Activated CD8-positive, alpha-beta memory T cell treated with anti-CD3 and anti-CD28 coated beads, Interleukin-2, amount 50 U/mL, for 24 hours (primary cell): ENCODE measurements around the gene S100P.
"Not testable (repeated sequence)": the region's sequence is repeated elsewhere in the genome, so short reads cannot be mapped to it uniquely, and the experiment has no call there.

Experiments used
- DNase-seq: peaks from one replicate; pipeline ENCODE4 v3.0.0-alpha.2; 2020; ENCODE audit errors: extremely low read depth

The S100P gene

GRCh38 chr4:6673191-6673659 is 20.5 kb upstream of the S100P start:
- DNase-seq, result not testable (repeated sequence)

DNA sequence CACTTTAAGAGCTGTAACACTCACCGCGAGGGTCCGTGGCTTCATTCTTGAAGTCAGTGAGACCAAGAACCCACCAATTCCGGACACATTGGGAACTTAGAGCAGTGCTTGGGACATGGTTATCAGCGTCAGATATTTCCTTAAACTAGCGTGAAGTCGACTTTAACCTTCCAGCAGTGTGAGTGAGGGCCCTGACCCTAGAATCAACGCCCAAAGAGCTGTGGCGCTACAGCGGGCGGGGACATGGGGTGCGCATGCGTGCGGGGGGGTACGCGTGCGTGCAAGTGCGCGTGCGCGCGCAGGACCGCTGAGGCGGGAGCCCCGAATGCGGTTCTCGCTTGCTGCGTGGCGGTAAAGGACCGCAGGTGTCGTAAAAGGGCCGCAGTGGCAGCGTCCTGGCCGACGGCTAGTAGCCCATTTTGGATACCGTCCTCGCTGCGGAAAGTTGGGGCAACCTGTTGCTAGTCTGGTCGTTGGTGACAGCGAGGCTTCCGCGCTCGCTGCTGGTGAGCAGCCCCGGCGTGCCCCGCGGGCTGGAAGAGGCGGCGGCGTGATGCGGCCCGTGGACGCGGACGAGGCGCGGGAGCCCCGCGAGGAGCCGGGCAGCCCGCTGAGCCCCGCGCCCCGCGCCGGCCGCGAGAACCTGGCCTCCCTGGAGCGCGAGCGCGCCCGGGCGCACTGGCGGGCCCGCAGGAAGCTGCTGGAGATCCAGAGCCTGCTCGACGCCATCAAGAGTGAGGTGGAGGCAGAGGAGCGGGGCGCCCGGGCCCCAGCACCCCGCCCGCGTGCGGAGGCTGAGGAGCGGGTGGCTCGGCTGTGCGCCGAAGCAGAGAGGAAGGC is 19.8 kb upstream of the S100P start:
- peak; percentile 85 for DNase-seq

GRCh38 chr4:6674500-6675149 is 19.1 kb upstream of the S100P start:
- DNase-seq, result no peak

- DNase-seq, result no peak
Measured at GRCh38 chr4:6676722-6677558, 16.7 kb upstream of the S100P start.

- no peak for DNase-seq
Measured at GRCh38 chr4:6680372-6681034, 13.2 kb upstream of the S100P start.

DNA sequence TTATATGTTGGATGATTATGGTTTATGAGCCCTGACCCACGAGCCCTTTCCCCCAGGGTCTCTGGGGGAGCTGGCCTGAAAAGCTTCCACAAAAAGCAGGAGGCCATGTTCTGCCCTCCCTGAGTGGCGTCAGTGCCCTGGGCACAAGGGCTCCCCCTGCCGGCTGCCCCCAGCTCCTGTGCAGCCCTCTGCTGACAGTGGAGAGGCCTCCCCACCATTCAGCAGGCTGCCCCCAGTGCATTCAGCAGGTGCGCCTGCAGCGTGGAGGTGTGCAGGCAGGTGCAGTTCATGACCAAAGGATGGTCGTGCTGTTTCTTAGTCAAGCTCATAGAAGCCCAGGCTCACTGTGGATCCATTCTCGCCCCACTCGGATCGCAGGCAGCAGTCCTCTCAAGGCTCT is 12.5 kb upstream of the S100P start:
- no peak for DNase-seq

DNA sequence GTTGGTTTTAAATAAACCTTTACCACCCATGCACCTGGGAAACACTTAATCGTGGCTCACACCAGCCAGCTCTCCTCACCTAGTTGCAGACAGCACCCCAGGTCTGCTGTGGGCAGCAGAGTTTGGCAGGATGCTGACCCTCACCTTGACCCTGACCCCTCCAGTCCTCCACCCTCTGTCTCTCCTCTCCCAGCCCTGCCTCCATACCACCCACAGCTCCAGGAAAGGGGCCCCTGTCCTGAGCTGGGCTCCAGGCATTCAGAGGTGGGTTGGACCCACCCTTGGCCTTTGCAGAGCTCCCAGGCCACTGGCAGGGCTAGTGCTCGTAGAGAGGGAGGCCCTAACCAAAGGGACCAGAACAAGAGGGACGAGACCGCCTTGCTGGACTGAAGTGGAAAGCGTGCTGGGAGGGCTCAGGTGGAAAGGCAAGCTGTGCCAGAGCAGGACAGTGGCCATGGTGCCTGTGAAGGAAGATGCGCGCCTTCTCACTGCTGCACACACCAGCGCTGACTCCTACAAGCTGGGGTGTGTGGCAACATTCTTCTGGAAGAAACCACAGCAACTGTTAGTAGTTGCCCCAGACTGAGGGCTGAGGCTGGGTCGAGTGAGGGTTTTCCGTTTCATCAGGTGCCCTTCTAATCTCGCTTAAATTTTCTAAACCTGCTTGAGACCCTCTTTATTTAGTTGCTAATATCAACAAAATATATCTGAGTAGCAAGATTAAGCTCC is 10.7 kb upstream of the S100P start:
- no peak for DNase-seq

DNA sequence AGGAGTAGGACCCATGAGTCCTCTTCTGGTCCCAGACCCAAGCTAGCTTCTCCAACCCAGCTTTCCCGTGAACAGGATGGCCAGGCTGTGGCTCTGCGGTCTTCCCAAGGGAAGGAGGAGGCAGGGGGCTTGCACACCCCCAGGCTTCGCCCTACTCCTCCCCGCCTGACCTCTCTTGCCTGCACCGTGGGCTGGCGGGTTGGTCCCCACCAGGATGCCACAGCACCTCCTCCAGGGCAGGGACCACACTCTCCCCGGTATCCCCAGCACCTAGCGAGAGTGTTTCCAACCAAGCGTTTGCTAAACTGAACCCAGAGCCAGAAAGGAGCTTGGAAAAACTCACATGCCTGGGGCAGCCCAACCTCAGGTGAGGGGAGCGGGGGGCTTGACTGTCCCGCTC is 9.0 kb upstream of the S100P start:
- DNase-seq, result no peak

DNA sequence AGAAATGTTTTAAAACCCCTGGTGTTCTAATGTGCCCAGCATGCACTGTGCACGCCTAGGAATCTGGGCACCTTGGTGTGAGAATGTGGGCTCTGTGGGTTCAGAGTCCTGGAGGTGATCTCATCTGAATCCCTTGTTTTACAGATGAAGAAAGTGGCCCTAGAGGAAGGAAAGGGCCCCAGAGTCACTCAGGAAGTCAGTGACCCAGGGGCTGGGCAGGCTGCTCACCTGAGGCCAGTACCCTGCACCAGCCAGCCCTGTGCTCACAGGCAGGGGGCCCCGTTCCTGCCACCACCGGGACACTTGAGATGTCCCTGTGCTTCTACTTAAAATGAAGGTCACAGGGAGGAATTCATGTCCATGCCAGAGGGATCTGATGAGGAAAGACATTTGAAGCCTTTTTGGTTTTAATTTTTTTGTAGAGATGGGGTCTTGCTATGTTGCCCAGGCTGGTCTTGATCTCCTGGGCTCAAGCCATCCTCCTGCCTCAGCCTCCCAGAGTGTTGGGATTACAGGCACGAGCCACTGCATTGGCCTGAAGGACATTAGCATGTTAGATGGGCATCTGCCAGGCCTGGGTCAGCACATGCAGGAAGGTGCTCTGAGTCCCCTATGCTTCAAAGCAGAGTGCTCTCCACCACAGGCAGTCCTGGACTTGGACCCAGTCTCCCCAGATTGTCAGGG is 7.4 kb upstream of the S100P start:
- no peak for DNase-seq

DNA sequence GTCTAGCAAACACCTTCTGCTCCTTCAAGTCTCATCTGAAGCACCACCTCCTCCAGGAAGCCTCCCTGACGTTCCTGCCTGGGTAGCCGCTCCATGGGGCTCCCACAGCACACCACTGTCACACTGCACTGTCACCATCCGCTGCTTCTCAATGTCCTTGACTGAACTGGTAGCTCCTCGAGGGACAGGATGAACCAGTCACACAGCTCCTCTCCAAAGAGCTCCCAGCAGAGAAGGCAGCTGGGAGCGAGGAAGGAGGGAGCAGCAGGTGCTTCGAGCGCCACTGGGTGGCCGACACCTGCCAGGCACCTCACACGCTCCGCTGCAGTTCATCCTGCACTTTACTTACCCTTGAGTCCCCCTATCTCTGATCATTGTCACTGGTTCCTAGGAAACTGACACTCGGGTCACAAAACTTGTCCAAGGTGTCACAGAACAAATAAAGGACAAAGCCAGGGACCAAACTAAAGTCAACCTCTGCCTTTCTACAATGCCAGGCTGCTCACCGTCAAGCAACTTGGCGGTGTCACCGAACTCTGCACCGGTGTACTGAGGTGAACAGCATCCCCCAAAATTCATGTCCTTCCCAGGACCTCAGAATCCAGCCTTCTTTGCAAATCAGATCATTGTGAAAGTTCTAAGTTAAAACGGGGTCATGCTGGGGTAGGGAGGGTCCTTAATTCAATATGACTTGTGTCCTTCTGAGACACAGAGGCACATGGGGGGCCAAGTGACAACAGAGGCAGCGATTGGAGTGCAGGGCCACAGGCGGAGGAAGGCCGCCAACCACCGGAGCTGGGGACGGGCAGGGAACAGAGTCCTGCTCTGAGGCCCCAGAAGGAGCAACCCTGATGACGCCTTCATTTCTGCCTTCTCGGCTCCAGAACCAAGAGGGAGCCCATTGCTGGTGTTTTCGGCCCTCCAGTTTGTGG is 5.5 kb upstream of the S100P start:
- no peak for DNase-seq

DNA sequence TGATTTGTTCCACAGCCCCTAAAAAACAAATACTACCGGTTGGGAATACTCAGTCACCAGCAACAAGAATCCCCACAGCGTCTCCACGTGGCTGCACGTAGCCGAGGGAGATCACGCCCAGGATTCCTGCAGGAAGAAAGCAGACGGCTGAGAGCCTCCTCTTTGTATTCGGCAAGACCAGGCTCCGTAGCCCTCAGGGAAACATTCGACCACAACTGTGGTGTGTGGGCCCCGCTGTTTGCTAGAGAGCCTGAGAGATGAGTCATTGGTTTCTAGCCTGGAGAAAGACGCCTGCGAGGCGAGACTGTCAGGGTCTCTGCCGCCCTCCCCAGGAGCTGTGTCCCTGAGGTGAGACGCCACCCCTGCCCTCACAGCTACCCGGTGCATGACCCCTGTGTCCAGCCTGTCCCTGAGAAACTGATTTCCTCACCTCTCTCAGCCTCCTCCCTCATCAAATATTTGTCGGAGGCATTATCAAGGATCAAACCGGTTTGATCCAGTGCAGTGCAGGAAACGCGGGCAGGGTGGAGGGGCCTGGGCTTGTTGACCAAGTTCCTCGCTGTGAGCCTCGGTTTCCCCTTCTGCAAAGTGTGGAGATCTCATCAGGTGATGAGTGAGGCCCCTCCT is 4.7 kb upstream of the S100P start:
- peak; percentile 47 for DNase-seq

- DNase-seq, result no peak
Measured at GRCh38 chr4:6689506-6689960, 4.1 kb upstream of the S100P start.

- no peak for DNase-seq
Measured at GRCh38 chr4:6692379-6692778, 1.3 kb upstream of the S100P start.

DNA sequence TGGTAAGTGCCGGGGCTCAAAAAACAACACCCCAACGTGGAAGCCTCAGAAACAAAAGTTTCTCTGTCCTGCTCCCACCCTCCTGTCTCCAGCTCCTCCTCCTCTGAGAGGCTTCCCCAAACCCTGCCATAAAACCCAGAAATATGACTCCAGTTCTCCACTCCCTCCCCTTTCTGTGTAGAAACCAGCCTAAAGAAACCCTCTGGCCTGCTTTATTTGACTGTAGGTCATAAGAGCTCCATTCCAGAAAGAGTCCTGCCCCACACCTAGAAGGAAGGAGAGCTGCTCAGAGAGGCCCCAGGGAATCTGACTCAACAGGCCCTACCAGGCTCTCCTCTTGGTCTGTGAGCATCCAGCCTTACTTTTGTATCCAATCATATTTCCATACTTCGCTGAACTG is 872 bp upstream of the S100P start:
- no peak for DNase-seq

- no peak for DNase-seq
Measured at GRCh38 chr4:6694177-6694901, 661 bp downstream of the S100P start.

DNA sequence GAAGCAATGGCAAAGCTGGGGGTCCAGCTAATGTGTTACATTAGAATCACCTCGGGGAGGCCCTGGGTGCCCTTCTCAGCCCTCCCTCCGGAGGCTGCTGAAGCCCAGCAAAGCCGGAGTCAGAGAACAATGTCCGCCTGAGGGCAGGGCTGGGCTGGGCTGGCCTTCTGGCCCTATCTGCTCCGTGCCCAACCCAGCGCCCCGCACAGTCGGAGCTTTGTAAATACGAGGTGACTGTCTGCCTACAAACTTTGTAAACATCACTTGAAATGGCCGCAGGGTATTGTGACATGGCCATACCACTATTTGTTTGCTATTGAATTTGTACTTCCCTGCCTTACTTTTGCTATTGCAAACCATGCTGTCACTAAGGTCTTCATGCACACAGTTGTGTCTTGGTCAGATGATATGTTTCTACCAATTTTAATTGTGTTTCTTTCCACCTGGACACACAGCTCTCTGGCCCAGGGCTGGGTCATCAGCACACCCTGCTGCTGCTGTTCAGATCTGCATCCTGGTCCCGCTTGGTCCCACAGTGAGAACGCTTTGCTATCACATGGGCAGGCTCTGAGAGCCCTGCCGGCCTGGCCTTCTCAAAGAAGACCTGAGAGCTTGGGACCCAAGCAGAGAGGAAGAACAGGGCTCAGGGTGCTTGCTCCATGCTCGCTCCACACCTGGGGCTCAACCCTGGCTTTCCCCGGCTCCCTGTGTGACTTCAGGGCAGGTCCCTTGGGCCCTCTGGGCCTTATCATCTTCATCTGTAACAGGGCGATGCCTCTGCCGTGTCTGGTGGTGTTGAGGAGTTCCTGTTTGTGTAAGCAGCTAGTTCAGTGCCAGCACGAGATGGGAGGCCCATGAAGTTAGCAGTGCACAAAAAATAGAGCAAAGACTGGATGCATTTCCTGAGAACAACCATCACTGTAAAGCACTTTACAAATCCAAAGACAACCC is 2.3 kb downstream of the S100P start:
- DNase-seq, result no peak

DNA sequence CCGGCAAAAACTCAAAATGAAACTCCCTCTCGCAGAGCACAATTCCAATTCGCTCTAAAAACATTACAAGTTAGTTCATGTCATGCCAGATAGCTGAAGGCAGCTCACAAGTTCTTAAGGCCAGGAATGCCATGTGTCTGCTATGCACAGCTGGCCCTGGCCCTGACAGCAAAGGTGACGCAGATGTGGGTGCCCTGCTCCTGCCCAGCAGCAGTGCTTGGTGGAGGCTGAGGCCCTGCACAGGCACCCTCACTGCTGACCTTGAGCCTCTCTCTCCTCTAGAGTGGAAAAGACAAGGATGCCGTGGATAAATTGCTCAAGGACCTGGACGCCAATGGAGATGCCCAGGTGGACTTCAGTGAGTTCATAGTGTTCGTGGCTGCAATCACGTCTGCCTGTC is 2.9 kb downstream of the S100P start:
- DNase-seq, result no peak
